ENCODE results near the gene RFX2. TPM values are rescaled to one million over a fixed set of nuclear protein-coding genes. Genes with fewer than 3 reads are reported as not detected.

Gene RFX2
- polyA plus RNA-seq, 5 donors = 12.2 to 16.8 (median 14.5) TPM

- no peak for DNase-seq
Observed at GRCh38 chr19:5958851-5959122, 151.5 kb downstream of the RFX2 start.

- no peak for DNase-seq
Observed at GRCh38 chr19:5958074-5958850, 152.0 kb downstream of the RFX2 start.

- no peak for DNase-seq
Observed at GRCh38 chr19:5957170-5957569, 153.1 kb downstream of the RFX2 start.

- DNase-seq = no peak
Observed at GRCh38 chr19:5956728-5957127, 153.6 kb downstream of the RFX2 start.

GRCh38 chr19:5956323-5956722 lies 154.0 kb downstream of the RFX2 start:
- no peak for DNase-seq

GRCh38 chr19:5955636-5955935 lies 154.7 kb downstream of the RFX2 start:
- DNase-seq = no peak

GRCh38 chr19:5954293-5954692 lies 156.0 kb downstream of the RFX2 start:
- DNase-seq = no peak

GRCh38 chr19:5953680-5954213 lies 156.6 kb downstream of the RFX2 start:
- no peak for DNase-seq

GRCh38 chr19:5953030-5953589 lies 157.2 kb downstream of the RFX2 start:
- DNase-seq = no peak

- no peak for DNase-seq
Observed at GRCh38 chr19:5952193-5953029, 157.9 kb downstream of the RFX2 start.

GRCh38 chr19:5951338-5951861 lies 158.9 kb downstream of the RFX2 start:
- DNase-seq = no peak

GRCh38 chr19:5950741-5951140 lies 159.6 kb downstream of the RFX2 start:
- no peak for DNase-seq

- DNase-seq = no peak
Observed at GRCh38 chr19:5949792-5950305, 160.5 kb downstream of the RFX2 start.

- no peak for DNase-seq
Observed at GRCh38 chr19:5948752-5949564, 161.3 kb downstream of the RFX2 start.

- DNase-seq = peak in 1 of 2 donors; percentile 64
Observed at GRCh38 chr19:5947435-5947834, 162.9 kb downstream of the RFX2 start.

- no peak for DNase-seq
Observed at GRCh38 chr19:5943623-5944022, 166.7 kb downstream of the RFX2 start.

Other genes starting within 250 kb of the RFX2 start
- not detected for gene FUT5, start 240.0 kb downstream of the RFX2 start, polyA plus RNA-seq (ENCODE audit: insufficient read depth in 1 of 5, insufficient read length in 5 of 5, low replicate concordance in 1 of 5)
- 100 to 1,000 TPM; 103 to 203 (median 116) TPM for gene NDUFA11, start 206.7 kb downstream of the RFX2 start, polyA plus RNA-seq (ENCODE audit: insufficient read depth in 1 of 5, insufficient read length in 5 of 5, low replicate concordance in 1 of 5)
- 10 to 100 TPM in 1 of 5 donors, 1 to 10 TPM in 4; 7.3 to 10.7 (median 9.0) TPM for gene VMAC, start 205.6 kb downstream of the RFX2 start, polyA plus RNA-seq (ENCODE audit: insufficient read depth in 1 of 5, insufficient read length in 5 of 5, low replicate concordance in 1 of 5)
- 10 to 100 TPM; 13.5 to 56.0 (median 32.9) TPM for gene CAPS, start 196.2 kb downstream of the RFX2 start, polyA plus RNA-seq (ENCODE audit: insufficient read depth in 1 of 5, insufficient read length in 5 of 5, low replicate concordance in 1 of 5)
- 10 to 100 TPM; 69.8 to 83.0 (median 72.9) TPM for gene RANBP3, start 132.4 kb downstream of the RFX2 start, polyA plus RNA-seq (ENCODE audit: insufficient read depth in 1 of 5, insufficient read length in 5 of 5, low replicate concordance in 1 of 5)
- 1 to 10 TPM; 1.0 to 2.6 (median 2.0) TPM for gene ACSBG2, start 25.2 kb upstream of the RFX2 start, polyA plus RNA-seq (ENCODE audit: insufficient read depth in 1 of 5, insufficient read length in 5 of 5, low replicate concordance in 1 of 5)
- gene MLLT1, start 169.5 kb upstream of the RFX2 start, polyA plus RNA-seq (ENCODE audit: insufficient read depth in 1 of 5, insufficient read length in 5 of 5, low replicate concordance in 1 of 5) = 100 to 1,000 TPM in 2 of 5 donors, 10 to 100 TPM in 3; 61.4 to 124 (median 79.8) TPM
- under 1 TPM in 4 of 5 donors, not detected in 1; 0.10 to 0.24 (median 0.23) TPM for gene ACER1, start 223.1 kb upstream of the RFX2 start, polyA plus RNA-seq (ENCODE audit: insufficient read depth in 1 of 5, insufficient read length in 5 of 5, low replicate concordance in 1 of 5)